GM18505 (cell line): ENCODE measurements around the gene RAD51B.

Experiments
- ATAC-seq: cut with Tn5 transposase; IDR thresholded peaks from one replicate; pipeline ENCODE4 v1.9.1; 2021; ENCODE audit not compliant: unreplicated experiment
- POLR2A ChIP-seq: IDR thresholded peaks from 4 replicates; pipeline ENCODE4 v1.6.1; 2011; ENCODE audit warnings: borderline replicate concordance; ENCODE audit not compliant: insufficient read depth, insufficient read length; ENCODE audit errors: extremely low read depth

RAD51B gene

DNA sequence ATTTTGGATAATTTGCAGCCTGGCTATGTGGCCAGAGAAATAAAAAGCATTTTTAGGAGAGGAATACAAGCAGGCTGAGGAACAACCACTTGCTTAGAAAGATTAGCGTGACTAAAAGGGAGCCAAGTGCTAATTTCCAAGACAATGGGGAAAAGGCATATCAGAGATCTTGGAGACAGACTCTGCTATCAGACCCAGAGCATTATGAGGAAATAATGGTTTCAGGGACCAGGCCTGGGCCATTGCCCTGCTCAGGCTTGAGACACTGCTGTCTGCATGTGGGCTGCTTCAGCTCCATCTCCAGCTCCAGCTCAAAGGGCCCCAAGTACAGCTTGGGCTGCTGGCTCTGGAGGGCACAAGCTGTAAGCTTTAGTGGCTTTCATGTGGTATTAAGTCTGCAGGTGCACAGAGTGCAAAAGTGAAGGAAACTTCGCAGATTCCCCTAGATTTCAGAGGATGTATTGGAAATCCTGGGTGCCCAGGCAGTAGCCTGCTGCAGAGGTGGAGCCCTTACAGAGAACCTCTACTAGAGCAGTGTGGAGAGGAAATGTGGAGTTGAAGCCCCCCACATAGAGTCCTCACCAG lies 524.0 kb downstream of the RAD51B start:
- no peak for TF ChIP-seq POLR2A

DNA sequence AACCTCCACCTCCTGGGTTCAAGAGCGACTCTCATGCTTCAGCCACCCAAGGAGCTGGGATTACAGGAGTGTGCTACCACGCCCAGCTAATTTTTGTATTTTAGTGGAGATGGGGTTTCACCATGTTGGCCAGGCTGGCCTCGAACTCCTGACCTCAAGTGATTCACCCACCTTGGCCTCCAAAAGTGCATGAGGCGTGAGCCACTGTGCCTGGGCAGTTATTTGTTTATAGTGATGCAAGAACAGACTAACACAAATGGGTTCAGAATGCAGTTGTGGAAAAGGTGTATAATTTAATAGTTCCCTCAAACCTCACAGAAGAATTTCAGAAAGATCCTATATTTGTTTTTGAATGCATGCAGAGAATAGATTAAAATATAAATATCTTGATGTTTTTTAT lies 526.2 kb downstream of the RAD51B start:
- no peak for ATAC-seq
- no peak for TF ChIP-seq POLR2A

More for the DNA sequence above, 524.0 kb downstream of the RAD51B start:
- no peak for ATAC-seq

DNA sequence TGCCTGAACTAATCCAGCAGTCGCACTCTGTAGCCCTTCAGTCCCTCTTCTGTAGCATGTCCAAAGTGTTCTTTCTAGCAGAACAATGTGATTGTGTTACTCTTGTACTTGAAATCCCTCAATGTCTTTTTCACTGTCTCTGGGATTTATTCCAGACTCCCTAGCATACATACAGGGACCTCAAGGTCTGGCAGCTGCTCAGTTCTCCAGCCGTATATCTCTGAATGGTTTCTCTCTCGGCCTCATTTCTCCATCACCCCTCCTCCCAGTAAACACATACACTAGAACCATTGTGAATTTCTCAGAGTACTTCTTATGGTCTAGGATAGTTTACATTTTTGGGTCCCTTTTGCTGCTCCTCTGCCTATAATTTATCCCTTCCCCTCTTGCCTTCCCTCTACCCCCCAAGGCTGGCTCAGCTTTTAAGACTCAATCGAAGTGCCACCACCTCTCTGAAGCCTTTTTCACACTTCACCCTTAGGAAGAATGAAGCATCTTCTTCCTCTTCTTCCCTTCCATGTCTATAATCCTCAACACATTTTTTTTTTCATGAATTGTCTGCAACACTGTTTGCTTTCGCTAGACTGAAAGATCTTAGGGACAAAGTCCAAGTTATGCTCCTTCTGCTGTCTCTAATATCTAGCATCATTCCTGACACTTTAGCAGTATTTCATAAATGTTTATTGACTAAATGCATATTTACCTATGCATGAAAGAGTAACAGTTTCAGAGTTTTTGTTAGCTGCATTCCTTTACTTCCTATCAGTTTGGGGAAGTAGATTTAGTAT lies 527.2 kb downstream of the RAD51B start:
- no peak for TF ChIP-seq POLR2A
- no peak for ATAC-seq

GRCh38 chr14:68349900-68350629 lies 530.5 kb downstream of the RAD51B start:
- TF ChIP-seq POLR2A, result no peak
- ATAC-seq, result no peak

DNA sequence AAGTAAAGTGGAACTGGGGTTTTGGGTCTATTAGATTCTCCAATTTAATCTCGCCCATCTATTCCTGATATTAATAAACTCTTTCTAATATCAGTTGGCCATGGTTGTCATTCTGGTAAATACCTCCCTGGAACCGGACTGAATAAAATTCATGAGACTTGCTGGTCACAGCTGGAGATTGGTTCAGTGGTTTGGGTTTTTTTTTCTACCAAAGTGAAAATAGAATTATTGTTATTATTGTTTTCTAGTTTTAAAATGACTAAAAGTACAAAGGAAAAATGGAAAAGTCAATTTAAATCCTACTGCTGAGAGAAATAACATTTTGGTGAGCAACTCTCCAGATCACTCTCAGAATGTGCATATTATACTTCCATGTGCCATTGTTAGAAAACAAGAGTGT lies 535.8 kb downstream of the RAD51B start:
- no peak for TF ChIP-seq POLR2A
- no peak for ATAC-seq

- no peak for ATAC-seq
- no peak for TF ChIP-seq POLR2A
Measured at GRCh38 chr14:68357777-68358176, 538.2 kb downstream of the RAD51B start.

DNA sequence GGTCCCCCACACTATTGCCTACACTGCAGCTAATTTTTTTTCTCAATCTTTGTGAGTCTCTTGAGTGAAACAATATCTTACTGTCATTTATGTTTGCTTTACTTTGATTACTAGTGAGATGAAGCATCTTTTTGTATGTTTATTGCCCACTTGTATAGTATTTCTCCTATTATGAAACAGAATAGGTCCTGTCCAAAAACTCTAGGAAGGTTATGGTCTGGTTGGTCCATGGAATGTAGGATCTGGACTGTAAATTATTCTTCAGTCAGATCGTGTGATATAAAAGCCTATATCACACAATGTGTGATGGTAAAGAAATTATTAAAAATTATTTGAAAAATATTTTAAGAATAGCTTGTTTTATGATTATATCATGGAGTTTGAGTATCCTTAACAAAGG lies 538.9 kb downstream of the RAD51B start:
- ATAC-seq, result no peak
- TF ChIP-seq POLR2A, result no peak

DNA sequence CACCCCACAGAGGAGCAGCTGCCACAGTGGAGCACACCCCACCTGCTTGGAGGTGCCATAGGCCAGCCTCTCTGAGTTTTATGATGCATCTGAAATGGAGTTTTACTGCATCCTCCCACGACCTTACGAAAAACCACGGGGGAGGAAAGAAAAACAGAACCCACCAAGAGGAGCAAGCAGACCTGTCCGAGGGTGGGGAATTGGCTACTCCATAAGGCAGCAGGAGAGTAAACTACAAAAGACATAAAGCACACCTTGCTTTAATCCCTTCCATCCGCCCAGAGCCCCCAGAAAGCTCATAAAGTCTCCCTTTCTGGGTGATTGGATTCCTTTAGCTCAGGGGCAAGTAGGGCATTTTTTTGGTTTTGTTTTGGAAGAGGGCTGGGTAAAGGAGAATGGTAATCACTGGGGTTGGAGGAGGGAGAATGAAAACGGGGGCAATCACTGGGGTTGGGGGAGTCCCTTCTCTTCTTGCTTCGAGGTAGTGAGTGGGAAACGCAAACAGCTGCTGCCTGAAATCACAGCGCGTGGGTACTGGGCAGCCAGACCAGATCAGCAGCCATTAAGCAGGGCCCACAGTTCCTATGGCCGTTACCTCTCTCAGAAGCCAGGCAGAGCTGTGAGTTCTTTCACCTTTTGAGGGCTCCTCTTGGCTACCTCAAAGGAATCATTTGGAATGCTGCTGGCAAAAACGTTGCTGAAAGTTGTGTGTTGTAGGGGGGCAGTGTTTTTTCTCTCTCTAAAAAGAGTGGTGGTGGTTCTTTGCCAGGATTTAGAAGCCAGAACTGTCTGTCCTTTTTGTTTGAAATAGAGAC lies 539.6 kb downstream of the RAD51B start:
- no peak for TF ChIP-seq POLR2A
- ATAC-seq, result no peak

DNA sequence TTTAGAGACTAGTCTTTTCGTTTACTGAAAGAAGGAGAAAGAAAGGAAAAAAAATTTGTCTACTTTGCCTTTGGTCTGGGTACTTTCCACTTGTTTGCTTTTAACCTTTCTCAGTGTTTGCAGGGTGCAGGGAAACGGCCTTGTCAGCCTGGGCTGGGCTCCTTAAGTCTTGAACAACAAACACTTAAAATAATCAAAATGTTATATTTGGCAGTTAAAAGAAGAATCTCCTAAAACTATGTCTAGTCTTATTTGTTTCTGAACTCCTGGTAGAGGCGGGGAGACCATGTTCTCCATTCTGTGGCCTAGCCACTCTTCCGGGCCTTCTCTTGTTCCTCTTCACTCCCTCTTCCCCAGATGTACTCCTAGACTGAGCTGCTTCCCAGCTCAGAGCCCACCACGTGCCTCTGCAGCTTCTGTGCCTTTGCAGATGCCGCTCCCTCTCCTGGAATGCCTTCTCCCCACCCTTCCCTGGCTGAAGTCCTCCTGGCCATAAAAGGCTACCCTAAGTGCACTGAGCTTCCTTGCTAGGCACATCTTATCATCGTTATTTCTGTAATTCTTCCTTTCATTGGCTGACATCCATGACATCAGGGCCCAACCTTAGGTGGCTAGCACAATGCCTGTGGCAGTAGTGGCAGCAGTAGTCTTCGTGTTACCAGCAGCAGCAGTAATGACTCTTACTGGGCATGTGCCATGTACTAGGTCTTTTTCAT lies 540.4 kb downstream of the RAD51B start:
- no peak for TF ChIP-seq POLR2A
- no peak for ATAC-seq

GRCh38 chr14:68361231-68361630 lies 541.7 kb downstream of the RAD51B start:
- TF ChIP-seq POLR2A, result no peak

GRCh38 chr14:68362846-68363245 lies 543.3 kb downstream of the RAD51B start:
- TF ChIP-seq POLR2A, result no peak
- ATAC-seq, result no peak

More at GRCh38 chr14:68361231-68361630, 541.7 kb downstream of the RAD51B start:
- no peak for ATAC-seq

DNA sequence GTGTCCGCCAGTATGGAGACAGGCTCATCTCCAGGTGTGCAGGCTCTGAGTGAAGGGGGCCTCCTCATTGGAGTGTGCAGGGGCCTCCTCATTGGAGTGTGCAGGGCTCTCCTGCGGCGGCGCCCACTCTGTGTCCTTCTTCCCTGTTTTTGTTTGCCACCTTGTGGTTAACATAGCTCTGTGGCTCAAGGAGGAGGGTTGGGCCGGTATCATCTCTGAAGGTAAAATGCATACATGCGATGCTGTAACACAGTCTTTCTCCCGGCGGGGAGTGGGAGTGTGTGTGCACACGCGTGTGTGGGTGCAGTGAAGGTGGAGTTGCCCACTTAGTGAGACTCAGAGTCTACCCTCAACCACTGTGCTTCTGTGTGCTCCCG lies 543.9 kb downstream of the RAD51B start:
- no peak for ATAC-seq
- no peak for TF ChIP-seq POLR2A

DNA sequence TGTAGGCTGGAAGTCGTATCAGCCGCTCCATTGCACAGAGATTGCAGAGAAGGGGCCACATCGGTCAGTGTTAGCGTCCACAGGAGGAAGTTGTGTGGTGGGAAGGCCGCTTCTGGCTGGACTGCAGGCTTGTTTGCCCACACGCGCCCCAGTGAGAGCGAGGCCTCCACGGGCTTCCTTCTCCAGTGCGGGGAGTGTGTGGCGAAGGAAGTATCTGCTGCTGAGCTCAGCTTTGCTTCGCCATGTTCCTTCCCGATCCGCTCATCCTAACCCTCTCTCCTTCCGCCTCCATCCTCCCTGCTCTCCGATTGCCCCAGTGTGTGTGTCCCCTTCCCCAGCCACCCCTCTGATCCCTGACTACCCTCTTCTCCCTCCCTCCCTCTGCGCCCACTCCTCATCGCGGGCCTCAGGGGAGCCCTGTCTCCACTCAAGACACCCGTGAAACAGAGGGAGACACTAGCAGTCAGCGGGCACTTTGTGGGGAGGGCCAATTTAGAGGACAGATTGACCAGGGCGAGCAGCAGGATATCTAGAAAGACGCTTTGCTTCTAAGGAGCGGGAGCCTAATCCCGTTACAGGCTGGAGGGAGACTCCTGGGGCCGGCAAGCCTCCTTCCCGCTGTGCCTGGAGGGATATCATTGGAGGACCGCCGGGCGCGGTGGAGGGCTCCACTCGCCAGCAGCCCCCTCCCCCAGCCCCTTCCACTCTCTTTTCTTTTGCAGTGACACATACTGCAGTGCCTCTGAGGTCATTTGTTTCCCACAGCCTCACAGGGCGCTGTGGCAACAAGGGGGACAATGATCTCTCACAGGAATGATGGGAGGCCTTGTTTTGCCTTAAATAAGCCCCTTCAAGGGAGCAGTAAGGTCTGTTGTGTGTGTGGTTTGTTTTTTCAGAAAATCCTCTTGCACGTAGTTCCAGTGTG lies 544.5 kb downstream of the RAD51B start:
- TF ChIP-seq POLR2A, result no peak
- no peak for ATAC-seq
